Hematopoietic multipotent progenitor cell (in vitro differentiated cells): ENCODE results near the gene ACRBP. TPM values are rescaled to one million over a fixed set of nuclear protein-coding genes. Genes with fewer than 3 reads are reported as not detected.

Experiments used
- total RNA-seq: library from RNA; depleted of rRNA; stranded (reverse); fragments of >200 nt; gene quantifications from one replicate; pipeline ENCODE4 v1.2.3, GENCODE V29; 2012

Gene ACRBP
- total RNA-seq, 1 donor = 15.9 TPM

Other genes starting within 250 kb of the ACRBP start
- 1.1 TPM for gene CD27, start 202.5 kb downstream of the ACRBP start, total RNA-seq
- gene TAPBPL, start 195.4 kb downstream of the ACRBP start, total RNA-seq = 114 TPM
- 11.8 TPM for gene VAMP1, start 176.8 kb downstream of the ACRBP start, total RNA-seq
- 29.1 TPM for gene MRPL51, start 154.2 kb downstream of the ACRBP start, total RNA-seq
- 41.5 TPM for gene NCAPD2, start 153.3 kb downstream of the ACRBP start, total RNA-seq
- 7,142 TPM for gene GAPDH, start 112.9 kb downstream of the ACRBP start, total RNA-seq
- 13.5 TPM for gene IFFO1, start 91.4 kb downstream of the ACRBP start, total RNA-seq
- gene NOP2, start 79.1 kb downstream of the ACRBP start, total RNA-seq = 39.9 TPM
- 305 TPM for gene CHD4, start 40.1 kb downstream of the ACRBP start, total RNA-seq
- 3.8 TPM for gene LPAR5, start 11.5 kb downstream of the ACRBP start, total RNA-seq
- 57.6 TPM for gene ING4, start 15.7 kb upstream of the ACRBP start, total RNA-seq
- 48.7 TPM for gene ZNF384, start 41.9 kb upstream of the ACRBP start, total RNA-seq
- gene PIANP, start 53.4 kb upstream of the ACRBP start, total RNA-seq = under 0.01 TPM
- gene COPS7A, start 76.6 kb upstream of the ACRBP start, total RNA-seq = 55.7 TPM
- 213 TPM for gene MLF2, start 105.7 kb upstream of the ACRBP start, total RNA-seq
- gene PTMS, start 118.9 kb upstream of the ACRBP start, total RNA-seq = 27.7 TPM
- gene LAG3, start 125.1 kb upstream of the ACRBP start, total RNA-seq = 12.1 TPM
- gene CD4, start 142.1 kb upstream of the ACRBP start, total RNA-seq = 3.8 TPM
- 29.6 TPM for gene GPR162, start 174.4 kb upstream of the ACRBP start, total RNA-seq
- 13.2 TPM for gene P3H3, start 181.0 kb upstream of the ACRBP start, total RNA-seq
- gene GNB3, start 193.5 kb upstream of the ACRBP start, total RNA-seq = 1.9 TPM
- 3.5 TPM for gene CDCA3, start 203.9 kb upstream of the ACRBP start, total RNA-seq
- 78.1 TPM for gene USP5, start 204.7 kb upstream of the ACRBP start, total RNA-seq
- 440 TPM for gene TPI1, start 220.1 kb upstream of the ACRBP start, total RNA-seq
- gene SPSB2, start 225.9 kb upstream of the ACRBP start, total RNA-seq = 10.8 TPM